ENCODE measurements around the gene DENND2C.

DENND2C gene

GRCh38 chr1:114669562-114670082 lies at the start of gene DENND2C:
DENND2C (minus strand) TSS chr1:114670049; CDS start chr1:114625984, 44,065 bp downstream.
- DNase-seq (ENCODE audit: low spot score): no peak

- DNase-seq (ENCODE audit: low spot score): no peak
Observed at GRCh38 chr1:114719424-114719787, 49.6 kb upstream of the DENND2C start.

- no peak for DNase-seq (ENCODE audit: low spot score)
Observed at GRCh38 chr1:114718661-114719423, 49.0 kb upstream of the DENND2C start.

GRCh38 chr1:114716304-114717170 lies 46.7 kb upstream of the DENND2C start, which contains the start of gene NRAS:
NRAS (minus strand) TSS chr1:114716771; CDS start chr1:114716160, 611 bp downstream.
- DNase-seq (ENCODE audit: low spot score): peak; percentile 94

GRCh38 chr1:114715952-114716303 lies 46.1 kb upstream of the DENND2C start:
- no peak for DNase-seq (ENCODE audit: low spot score)

- DNase-seq (ENCODE audit: low spot score): no peak
Observed at GRCh38 chr1:114712977-114713376, 43.1 kb upstream of the DENND2C start.

GRCh38 chr1:114710360-114710759 lies 40.5 kb upstream of the DENND2C start:
- DNase-seq (ENCODE audit: low spot score): no peak

- DNase-seq (ENCODE audit: low spot score): no peak
Observed at GRCh38 chr1:114707604-114708003, 37.8 kb upstream of the DENND2C start.

- no peak for DNase-seq (ENCODE audit: low spot score)
Observed at GRCh38 chr1:114703242-114703641, 33.4 kb upstream of the DENND2C start.

- DNase-seq (ENCODE audit: low spot score): no peak
Observed at GRCh38 chr1:114702737-114703136, 32.9 kb upstream of the DENND2C start.

- no peak for DNase-seq (ENCODE audit: low spot score)
Observed at GRCh38 chr1:114701931-114702330, 32.1 kb upstream of the DENND2C start.

GRCh38 chr1:114700036-114700600 lies 30.3 kb upstream of the DENND2C start:
- no peak for DNase-seq (ENCODE audit: low spot score)

- no peak for DNase-seq (ENCODE audit: low spot score)
Observed at GRCh38 chr1:114696810-114697209, 27.0 kb upstream of the DENND2C start.

GRCh38 chr1:114695430-114696058 lies 25.7 kb upstream of the DENND2C start, which contains the start of gene AMPD1:
AMPD1 (minus strand) TSS chr1:114695546; CDS start chr1:114695471, 75 bp downstream.
- DNase-seq (ENCODE audit: low spot score): no peak

GRCh38 chr1:114694540-114695310 lies 24.9 kb upstream of the DENND2C start:
- no peak for DNase-seq (ENCODE audit: low spot score)

GRCh38 chr1:114692947-114693346 lies 23.1 kb upstream of the DENND2C start:
- DNase-seq (ENCODE audit: low spot score): no peak

- DNase-seq (ENCODE audit: low spot score): no peak
Observed at GRCh38 chr1:114691061-114691460, 21.2 kb upstream of the DENND2C start.

GRCh38 chr1:114690148-114690547 lies 20.3 kb upstream of the DENND2C start:
- DNase-seq (ENCODE audit: low spot score): no peak

GRCh38 chr1:114688526-114688925 lies 18.7 kb upstream of the DENND2C start:
- no peak for DNase-seq (ENCODE audit: low spot score)

GRCh38 chr1:114685851-114686250 lies 16.0 kb upstream of the DENND2C start:
- no peak for DNase-seq (ENCODE audit: low spot score)

GRCh38 chr1:114677691-114678090 lies 7.8 kb upstream of the DENND2C start:
- DNase-seq (ENCODE audit: low spot score): no peak
